ENCODE results near the gene PRM1. TPM values are rescaled to one million over a fixed set of nuclear protein-coding genes. Genes with fewer than 3 reads are reported as not detected.

Gene PRM1
- total RNA-seq, 1 donor from 2014 or later = not detected

DNA sequence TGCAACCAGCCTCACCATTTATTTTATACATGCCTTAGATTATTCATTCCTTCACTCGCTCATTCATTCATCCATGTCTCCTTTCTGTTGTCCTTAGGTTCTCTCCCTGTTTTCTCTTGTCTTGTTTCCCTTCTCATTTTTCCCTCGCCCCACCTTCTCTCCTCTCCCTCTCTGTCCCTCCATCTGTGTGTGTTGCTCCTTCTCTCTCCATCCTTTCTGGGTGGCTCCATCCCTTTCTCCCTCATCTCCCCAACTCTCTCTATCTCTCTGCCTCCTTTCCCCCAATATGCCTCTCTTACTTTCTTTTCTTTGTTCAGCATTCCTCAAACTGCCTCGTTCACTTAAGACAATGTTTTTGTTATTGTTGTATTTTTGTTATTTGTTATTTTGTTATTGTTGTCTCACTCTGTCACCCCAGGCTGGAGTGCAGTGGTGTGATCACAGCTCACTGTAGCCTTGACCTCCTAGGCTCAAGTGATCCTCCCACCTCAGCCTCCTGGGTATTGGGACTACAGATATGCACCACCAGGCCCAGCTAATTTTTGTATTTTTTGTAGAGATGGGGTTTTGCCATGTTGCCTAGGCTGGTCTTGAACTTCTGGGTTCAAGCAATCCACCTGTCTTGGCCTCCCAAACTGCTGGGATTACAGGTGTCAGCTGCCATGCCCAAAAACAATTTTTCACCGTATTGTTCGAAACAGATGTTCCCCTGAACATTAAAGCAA is 39.5 kb downstream of the PRM1 start:
- no peak overlapping the region for H3K4me2 ChIP-seq (ENCODE audit: low read length)
- no peak overlapping the region for H3K27ac Mint-ChIP-seq (ENCODE audit: unreplicated experiment)
- TF ChIP-seq, protein P1, sequence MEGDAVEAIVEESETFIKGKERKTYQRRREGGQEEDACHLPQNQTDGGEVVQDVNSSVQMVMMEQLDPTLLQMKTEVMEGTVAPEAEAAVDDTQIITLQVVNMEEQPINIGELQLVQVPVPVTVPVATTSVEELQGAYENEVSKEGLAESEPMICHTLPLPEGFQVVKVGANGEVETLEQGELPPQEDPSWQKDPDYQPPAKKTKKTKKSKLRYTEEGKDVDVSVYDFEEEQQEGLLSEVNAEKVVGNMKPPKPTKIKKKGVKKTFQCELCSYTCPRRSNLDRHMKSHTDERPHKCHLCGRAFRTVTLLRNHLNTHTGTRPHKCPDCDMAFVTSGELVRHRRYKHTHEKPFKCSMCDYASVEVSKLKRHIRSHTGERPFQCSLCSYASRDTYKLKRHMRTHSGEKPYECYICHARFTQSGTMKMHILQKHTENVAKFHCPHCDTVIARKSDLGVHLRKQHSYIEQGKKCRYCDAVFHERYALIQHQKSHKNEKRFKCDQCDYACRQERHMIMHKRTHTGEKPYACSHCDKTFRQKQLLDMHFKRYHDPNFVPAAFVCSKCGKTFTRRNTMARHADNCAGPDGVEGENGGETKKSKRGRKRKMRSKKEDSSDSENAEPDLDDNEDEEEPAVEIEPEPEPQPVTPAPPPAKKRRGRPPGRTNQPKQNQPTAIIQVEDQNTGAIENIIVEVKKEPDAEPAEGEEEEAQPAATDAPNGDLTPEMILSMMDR (IDR thresholded peaks at IDR 0.05; ENCODE audit: insufficient read depth, low read depth, low read length) = no peak
- TF ChIP-seq EZH2 (IDR thresholded peaks at IDR 0.05; ENCODE audit: insufficient read depth, low read length) = no peak
- no peak overlapping the region for H3K4me3 ChIP-seq (ENCODE audit: insufficient read depth, low read depth, low read length)
- FAIRE-seq (no peak), DNase-seq (ENCODE audit: low read depth) (no peak)
- no peaks in the 10 kb centered on the region for H3K9me3 Mint-ChIP-seq (ENCODE audit: unreplicated experiment)
- no peaks in the 10 kb centered on the region for H3K36me3 Mint-ChIP-seq (ENCODE audit: low read depth, unreplicated experiment)
- H3K4me3 Mint-ChIP-seq (ENCODE audit: unreplicated experiment) = no peak overlapping the region
- H3K4me1 ChIP-seq (ENCODE audit: insufficient read depth, low read length) = no peaks in the 10 kb centered on the region
- H3K4me1 Mint-ChIP-seq (ENCODE audit: low read depth, unreplicated experiment) = no peaks in the 10 kb centered on the region
- peaks cover 2% of the 10 kb centered on the region for H3K27me3 Mint-ChIP-seq (ENCODE audit: low read depth, unreplicated experiment)
- H3K9ac ChIP-seq (ENCODE audit: low read length) = no peak overlapping the region
- H3K27ac ChIP-seq (ENCODE audit: low read depth, low read length) = no peak overlapping the region
- no peaks in the 10 kb centered on the region for H3K9me3 ChIP-seq (ENCODE audit: insufficient read depth, low read depth, low read length)
- H2AFZ ChIP-seq (ENCODE audit: low read depth, low read length) = no peak overlapping the region
- H4K20me1 ChIP-seq (ENCODE audit: insufficient read depth, low read length) = no peaks in the 10 kb centered on the region
- no peaks in the 10 kb centered on the region for H3K36me3 ChIP-seq (ENCODE audit: insufficient read depth, low read length)
- peaks cover 5% of the 10 kb centered on the region for H3K27me3 ChIP-seq (ENCODE audit: insufficient read depth, low read length)
- no peaks in the 10 kb centered on the region for H3K79me2 ChIP-seq (ENCODE audit: insufficient read depth, low read length)

DNA sequence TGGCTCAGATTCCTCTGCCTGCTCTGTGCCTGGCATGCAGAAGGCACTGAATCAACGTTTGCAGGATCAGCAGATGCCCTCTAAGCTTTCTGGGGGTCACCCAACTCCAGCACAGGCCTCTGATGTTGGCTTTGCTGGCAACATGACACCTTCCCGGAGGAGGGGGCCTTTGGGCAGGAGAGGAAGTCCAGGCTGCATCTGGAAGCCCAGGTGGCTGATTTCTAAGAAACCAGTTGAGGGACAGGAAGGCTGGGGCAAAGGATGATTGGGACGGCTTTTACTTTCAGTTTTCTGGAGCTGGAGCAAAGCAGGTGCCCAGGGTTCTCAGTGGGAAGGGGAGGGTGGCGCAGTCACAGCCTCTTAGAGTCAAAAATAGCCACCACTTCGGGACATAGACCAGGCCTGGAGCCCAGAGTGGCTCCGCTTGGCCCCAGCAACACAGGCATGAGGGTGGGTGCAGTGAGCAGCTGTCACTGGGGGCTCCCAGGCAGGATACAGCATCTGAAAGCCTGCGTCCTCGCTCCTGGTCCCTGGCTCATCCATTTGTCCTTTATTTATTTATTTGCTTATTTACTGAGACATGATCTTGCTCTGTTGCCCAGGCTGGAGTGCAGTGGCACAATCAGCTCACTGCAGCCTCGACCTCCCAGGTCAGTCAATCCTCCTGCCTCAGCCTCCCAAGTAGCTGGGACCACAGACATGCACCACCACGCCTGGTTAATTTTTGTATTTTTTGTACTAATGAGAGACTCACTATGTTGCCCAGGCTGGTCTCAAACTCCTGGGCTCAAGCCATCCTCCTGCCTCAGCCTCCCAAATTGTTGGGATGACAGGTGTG is 40.3 kb downstream of the PRM1 start:
- Mint-ChIP-seq H3K4me1 (ENCODE audit: low read depth, unreplicated experiment) (no peaks in the 10 kb centered on the region), H3K4me3 (ENCODE audit: unreplicated experiment) (no peak overlapping the region), H3K27ac (ENCODE audit: unreplicated experiment) (no peak overlapping the region), H3K9me3 (ENCODE audit: unreplicated experiment) (no peaks in the 10 kb centered on the region), H3K36me3 (ENCODE audit: low read depth, unreplicated experiment) (no peaks in the 10 kb centered on the region), H3K27me3 (ENCODE audit: low read depth, unreplicated experiment) (peaks cover 2% of the 10 kb centered on the region)
- TF ChIP-seq EZH2 (IDR thresholded peaks at IDR 0.05; ENCODE audit: insufficient read depth, low read length) = no peak
- TF ChIP-seq, protein P1 (IDR thresholded peaks at IDR 0.05; ENCODE audit: insufficient read depth, low read depth, low read length) = no peak
- Histone ChIP-seq H4K20me1 (ENCODE audit: insufficient read depth, low read length) (no peaks in the 10 kb centered on the region), H3K27me3 (ENCODE audit: insufficient read depth, low read length) (peaks cover 5% of the 10 kb centered on the region), H3K36me3 (ENCODE audit: insufficient read depth, low read length) (no peaks in the 10 kb centered on the region), H2AFZ (ENCODE audit: low read depth, low read length) (no peak overlapping the region), H3K4me3 (ENCODE audit: insufficient read depth, low read depth, low read length) (no peak overlapping the region), H3K4me2 (ENCODE audit: low read length) (no peak overlapping the region), H3K27ac (ENCODE audit: low read depth, low read length) (no peak overlapping the region), H3K4me1 (ENCODE audit: insufficient read depth, low read length) (no peaks in the 10 kb centered on the region), H3K9me3 (ENCODE audit: insufficient read depth, low read depth, low read length) (no peaks in the 10 kb centered on the region), H3K9ac (ENCODE audit: low read length) (no peak overlapping the region), H3K79me2 (ENCODE audit: insufficient read depth, low read length) (no peaks in the 10 kb centered on the region)
- DNase-seq (ENCODE audit: low read depth) (no peak), FAIRE-seq (no peak)

Measured in astrocyte (in vitro differentiated cells and primary cell).